ENCODE results near the gene APOL5. TPM values are rescaled to one million over a fixed set of nuclear protein-coding genes. Genes with fewer than 3 reads are reported as not detected.
"Not testable (repeated sequence)": the region's sequence is repeated elsewhere in the genome, so short reads cannot be mapped to it uniquely, and the experiment has no call there.

APOL5 gene
- total RNA-seq, 2 experiments from 2014 or later, result not detected

- CTCF ChIA-PET, result interaction anchor here (1.1 kb wide), 1 partner anchor 13 kb away, joined by 3 read pairs; no protein-coding TSS in a partner anchor
- no peak overlapping the region for H3K4me3 Mint-ChIP-seq
- H3K36me3 Mint-ChIP-seq (ENCODE audit: low read depth), result no peaks in the 10 kb centered on the region
Measured at GRCh38 chr22:35734517-35734827, 16.8 kb downstream of the APOL5 start.

GRCh38 chr22:35735542-35735941 is 17.9 kb downstream of the APOL5 start:
- H3K4me3 Mint-ChIP-seq, result no peak overlapping the region
- H3K36me3 Mint-ChIP-seq (ENCODE audit: low read depth), result no peaks in the 10 kb centered on the region
- no peaks in the 10 kb centered on the region for H3K9me3 Mint-ChIP-seq
- DNase-seq, result no peak
- no peak for ATAC-seq
- H3K27ac Mint-ChIP-seq, result no peak overlapping the region
- ChIA-PET POLR2A (no interaction called here), CTCF (no interaction called here)
- H3K4me1 Mint-ChIP-seq (ENCODE audit: low read depth), result no peaks in the 10 kb centered on the region
- H3K27me3 Mint-ChIP-seq, result no peaks in the 10 kb centered on the region
- intact Hi-C loops (cut with micrococcal nuclease), result no loop called here
- no peak for TF ChIP-seq CTCF (IDR thresholded peaks at IDR 0.05)

More at GRCh38 chr22:35734517-35734827, 16.8 kb downstream of the APOL5 start:
- ATAC-seq (no peak), DNase-seq (no peak)
- TF ChIP-seq CTCF (IDR thresholded peaks at IDR 0.05), result no peak
- POLR2A ChIA-PET, result no interaction called here
- intact Hi-C loops (cut with micrococcal nuclease), result no loop called here
- H3K27ac Mint-ChIP-seq, result no peak overlapping the region
- H3K4me1 Mint-ChIP-seq (ENCODE audit: low read depth), result no peaks in the 10 kb centered on the region
- no peaks in the 10 kb centered on the region for H3K9me3 Mint-ChIP-seq
- H3K27me3 Mint-ChIP-seq, result no peaks in the 10 kb centered on the region

- ChIA-PET POLR2A (no interaction called here), CTCF (no interaction called here)
- Mint-ChIP-seq H3K4me1 (ENCODE audit: low read depth) (no peaks in the 10 kb centered on the region), H3K27ac (no peak overlapping the region), H3K27me3 (no peaks in the 10 kb centered on the region), H3K9me3 (no peaks in the 10 kb centered on the region), H3K4me3 (no peak overlapping the region), H3K36me3 (ENCODE audit: low read depth) (no peaks in the 10 kb centered on the region)
- intact Hi-C loops (cut with micrococcal nuclease), result no loop called here
- no peak for ATAC-seq
- TF ChIP-seq CTCF (IDR thresholded peaks at IDR 0.05), result no peak
- no peak for DNase-seq
Measured at GRCh38 chr22:35736166-35736565, 18.5 kb downstream of the APOL5 start.

GRCh38 chr22:35736701-35737100 is 19.0 kb downstream of the APOL5 start:
- ChIA-PET POLR2A (no interaction called here), CTCF (no interaction called here)
- H3K9me3 Mint-ChIP-seq, result no peaks in the 10 kb centered on the region
- H3K4me3 Mint-ChIP-seq, result no peak overlapping the region
- no peak for TF ChIP-seq CTCF (IDR thresholded peaks at IDR 0.05)
- H3K4me1 Mint-ChIP-seq (ENCODE audit: low read depth), result no peaks in the 10 kb centered on the region
- no peak overlapping the region for H3K27ac Mint-ChIP-seq
- no peaks in the 10 kb centered on the region for H3K36me3 Mint-ChIP-seq (ENCODE audit: low read depth)
- DNase-seq (no peak), ATAC-seq (no peak)
- intact Hi-C loops (cut with micrococcal nuclease), result no loop called here
- no peaks in the 10 kb centered on the region for H3K27me3 Mint-ChIP-seq

GRCh38 chr22:35737886-35738285 is 20.2 kb downstream of the APOL5 start:
- intact Hi-C loops (cut with micrococcal nuclease); H3K4me3 Mint-ChIP-seq; DNase-seq; H3K36me3 Mint-ChIP-seq (ENCODE audit: low read depth); H3K4me1 Mint-ChIP-seq (ENCODE audit: low read depth); POLR2A ChIA-PET; H3K27ac Mint-ChIP-seq; H3K27me3 Mint-ChIP-seq; ATAC-seq; H3K9me3 Mint-ChIP-seq: not testable (repeated sequence)
- CTCF ChIA-PET, result interaction anchor here (1.0 kb wide), 1 partner anchor 328 kb away, joined by 3 read pairs; no protein-coding TSS in a partner anchor

Measured in activated CD8-positive, alpha-beta T cell treated with anti-CD3 and anti-CD28 coated beads for 36 hours (primary cell).